Measurements from ENCODE around the gene KRT36.

Gene KRT36

GRCh38 chr17:41500131-41500911 is 10.6 kb upstream of the KRT36 start:
- DNase-seq, result peak; percentile 57

GRCh38 chr17:41499714-41500113 is 10.0 kb upstream of the KRT36 start:
- DNase-seq, result no peak

GRCh38 chr17:41498276-41498675 is 8.6 kb upstream of the KRT36 start:
- DNase-seq, result no peak

GRCh38 chr17:41496803-41497484 is 7.2 kb upstream of the KRT36 start:
- DNase-seq, result peak; percentile 78

DNA sequence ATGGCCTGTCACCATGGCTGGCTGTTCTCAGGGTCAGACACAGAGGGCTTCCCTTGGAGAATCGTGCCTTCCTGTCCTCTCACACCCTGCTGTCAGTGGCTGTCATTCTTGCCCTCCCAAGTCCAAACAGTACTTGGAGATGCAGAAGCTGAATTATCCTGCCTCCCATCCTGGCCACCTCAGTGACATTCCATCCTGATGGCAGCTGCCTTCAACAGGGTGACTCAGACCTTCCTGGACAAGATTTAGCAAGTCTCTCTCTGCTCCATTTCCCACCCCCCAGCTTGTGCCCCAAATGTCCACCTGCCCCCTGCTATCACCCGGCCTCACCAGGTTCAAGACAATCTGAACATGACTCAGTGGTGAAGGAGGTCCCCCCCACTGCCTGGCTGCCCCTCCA is 4.8 kb upstream of the KRT36 start:
- peak; percentile 29 for DNase-seq

GRCh38 chr17:41492771-41493170 is 3.1 kb upstream of the KRT36 start:
- DNase-seq, result peak; percentile 37

DNA sequence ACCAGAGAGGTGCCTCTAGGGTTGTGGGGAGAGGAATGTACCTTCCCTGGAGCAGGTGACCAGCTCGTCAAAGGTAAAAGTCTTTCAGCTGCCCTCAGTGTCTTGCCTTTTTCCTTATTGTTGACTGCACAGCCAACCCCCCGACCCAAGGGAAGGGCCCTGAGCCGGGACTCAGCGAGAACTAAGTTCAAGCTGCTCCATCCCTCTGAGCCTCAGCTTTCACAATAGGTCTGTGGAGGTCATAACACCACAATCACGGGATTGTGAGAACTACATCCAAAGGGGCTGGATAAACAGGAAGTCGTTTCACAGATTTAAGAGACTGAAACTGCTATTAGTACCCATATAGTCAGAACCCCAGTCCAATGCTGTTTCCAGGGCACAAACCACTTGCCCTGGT is 2.6 kb upstream of the KRT36 start:
- DNase-seq, result no peak

DNA sequence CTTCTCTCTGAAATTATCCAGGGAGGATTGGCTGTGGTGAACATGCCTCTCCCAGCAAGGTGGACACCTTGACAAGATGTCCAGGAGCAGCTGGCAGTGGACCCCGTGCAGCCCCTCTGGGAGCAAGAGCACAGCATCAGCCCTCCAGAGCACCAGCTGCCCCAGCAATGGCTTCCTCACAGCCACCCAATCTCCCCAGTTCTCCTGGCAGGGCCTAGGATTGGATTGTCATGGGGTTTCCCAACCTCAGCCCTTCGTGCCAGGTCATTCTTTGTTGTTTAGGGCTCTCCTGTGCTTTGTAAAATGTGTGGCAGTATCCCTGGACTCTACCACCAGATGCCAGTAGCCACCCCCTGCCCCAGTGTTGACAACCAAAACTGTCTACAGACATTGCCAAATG is 1.8 kb upstream of the KRT36 start:
- DNase-seq, result no peak

- no peak for DNase-seq
These were observed 585 bp upstream of the KRT36 start for GRCh38 chr17:41490000-41490990.

DNA sequence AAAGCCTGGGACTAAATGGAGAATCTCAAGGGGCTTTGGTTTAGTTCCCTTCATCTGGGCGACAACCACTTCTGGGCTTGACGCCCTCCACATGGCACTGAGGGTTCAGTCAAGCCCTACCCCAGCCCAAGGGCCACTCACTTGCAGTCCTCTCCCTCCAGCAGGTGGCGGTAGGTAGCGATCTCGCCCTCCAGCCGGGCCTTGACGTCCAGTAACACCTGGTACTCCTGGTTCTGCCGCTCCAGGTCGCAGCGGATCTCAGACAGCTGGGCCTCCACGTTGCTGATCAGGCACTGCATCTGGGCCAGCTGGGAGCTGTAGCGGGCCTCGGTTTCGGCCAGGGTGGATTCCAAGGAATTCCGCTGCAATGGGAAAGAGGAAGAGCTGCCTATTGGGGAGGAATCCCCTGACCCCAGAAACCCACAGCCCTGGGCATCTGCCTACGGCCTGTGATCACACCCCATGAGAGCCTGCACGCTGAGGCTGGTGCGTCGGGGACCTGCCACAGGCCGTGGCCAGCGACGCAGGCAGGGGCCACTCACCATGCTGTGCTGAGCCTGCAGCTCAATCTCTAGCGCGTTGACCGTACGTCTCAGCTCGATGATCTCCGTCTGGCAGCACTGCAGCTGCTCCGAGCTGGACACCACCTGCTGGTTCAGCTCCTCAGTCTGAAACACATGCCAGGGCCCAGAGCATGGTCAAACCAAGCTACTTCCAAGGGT is 2.7 kb downstream of the KRT36 start:
- DNase-seq, result no peak

- DNase-seq, result no peak
These were observed 3.4 kb downstream of the KRT36 start for GRCh38 chr17:41486316-41486715.

DNA sequence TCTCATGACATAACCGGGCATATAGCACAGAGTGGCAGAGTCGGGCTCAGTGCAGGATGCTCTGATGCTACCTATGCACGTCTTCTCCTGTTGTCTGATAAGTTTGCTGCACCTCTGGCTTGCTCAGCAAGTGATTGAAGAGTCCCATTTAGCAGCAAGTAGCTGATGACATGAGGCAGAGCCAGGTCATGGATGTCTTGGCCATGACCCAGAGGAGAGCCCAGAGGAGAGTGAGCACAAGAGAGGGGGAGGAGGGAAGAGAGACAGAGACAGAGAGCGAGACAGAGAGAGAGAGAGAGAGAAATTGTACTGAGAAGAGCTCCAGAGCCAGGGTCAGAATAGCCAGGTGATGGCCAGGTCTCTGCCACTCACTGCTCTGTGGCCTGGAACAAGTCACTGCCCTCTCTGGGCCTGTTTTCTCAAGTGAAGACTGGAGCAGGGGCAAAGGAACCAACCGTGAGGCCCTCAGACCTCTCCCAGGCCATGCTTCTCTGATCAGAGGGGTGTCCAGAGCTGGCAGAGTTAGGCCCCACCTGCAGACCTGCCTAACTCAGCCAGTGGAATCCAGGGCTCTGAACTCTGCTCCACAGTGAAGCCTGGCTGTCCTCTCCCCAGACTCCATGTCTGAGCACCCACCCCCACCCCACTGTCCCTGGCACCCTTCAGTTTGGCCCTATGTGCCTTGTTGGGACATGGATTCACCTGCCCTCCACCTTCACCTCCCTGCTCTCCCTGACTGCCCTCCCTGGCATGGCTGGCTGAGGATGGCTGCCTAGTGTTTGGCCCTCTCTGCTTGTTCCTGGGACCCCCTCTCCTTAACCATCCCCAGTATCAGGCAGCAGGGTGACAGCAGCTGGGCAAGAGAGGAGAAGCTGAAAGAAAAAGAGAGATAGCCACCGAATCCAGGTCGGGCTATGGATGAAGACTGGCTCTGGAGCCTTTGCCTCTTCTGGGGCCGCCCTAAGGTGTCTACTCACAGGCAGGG is 4.5 kb downstream of the KRT36 start:
- no peak for DNase-seq

DNA sequence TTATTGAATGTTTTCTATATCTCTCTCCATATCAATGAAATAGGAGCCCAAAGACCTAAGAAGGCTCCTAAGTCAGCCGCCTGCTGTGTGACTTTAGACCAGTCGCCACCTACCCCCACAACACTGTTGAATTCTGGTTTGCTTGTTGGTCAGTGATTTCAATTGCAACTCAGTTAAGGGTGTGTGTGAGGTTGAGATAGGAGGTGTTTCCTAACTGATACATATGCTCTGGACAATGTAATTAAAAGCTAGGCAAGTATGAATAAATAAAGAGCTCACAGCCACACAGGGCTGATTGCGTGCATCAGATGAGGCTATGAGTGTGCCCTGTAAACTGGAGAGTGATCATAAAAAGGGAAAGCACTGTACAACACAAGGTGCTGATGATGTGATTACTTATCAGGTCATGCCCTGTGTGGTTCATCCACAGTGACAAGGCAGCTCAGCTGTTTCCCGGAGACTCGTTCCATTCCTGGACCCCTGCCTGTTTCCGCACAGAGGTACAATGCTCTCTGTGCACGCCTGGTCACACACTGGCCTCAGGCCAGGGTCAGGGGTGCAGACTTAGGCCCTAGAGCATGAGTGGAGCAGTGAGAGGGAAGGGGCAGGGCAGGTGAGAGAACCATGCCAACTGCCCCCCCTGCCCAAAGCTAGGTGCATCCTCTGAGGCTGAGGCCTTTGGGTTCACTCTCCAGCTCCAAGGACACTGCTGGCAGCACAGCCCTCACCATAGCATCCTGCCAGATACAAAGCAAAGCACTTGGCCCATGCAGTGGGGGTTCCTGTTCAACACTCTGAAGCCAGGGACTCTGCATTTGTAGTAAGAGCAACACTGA is 5.5 kb downstream of the KRT36 start:
- no peak for DNase-seq

GRCh38 chr17:41483531-41483930 is 6.2 kb downstream of the KRT36 start:
- no peak for DNase-seq

DNA sequence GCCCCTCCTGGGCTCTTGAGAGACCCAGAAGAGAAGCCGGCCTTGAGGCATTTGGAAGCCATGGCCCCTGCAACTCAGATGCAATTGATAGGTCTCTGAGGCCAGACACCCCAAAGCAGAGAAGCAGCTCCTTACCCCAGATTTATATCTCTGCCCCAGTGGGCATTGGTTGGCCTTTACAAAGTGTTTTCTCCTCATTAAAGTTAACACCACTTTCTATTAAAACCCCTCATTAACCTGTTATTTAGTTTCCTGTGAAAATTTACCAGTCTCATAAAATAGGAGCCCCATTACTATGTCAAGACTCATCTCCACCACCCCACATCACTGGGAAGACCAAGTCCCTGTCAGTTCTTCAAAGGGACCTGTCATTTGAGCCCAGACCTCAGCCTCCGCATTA is 8.7 kb downstream of the KRT36 start, which contains the start of gene KRT35:
Gene KRT35, minus strand, starts transcription at position 116 of the 400 bp plus-strand sequence. Its CDS starts 54 bp downstream, at position 62.
- no peak for DNase-seq

GRCh38 chr17:41480581-41480980 is 9.1 kb downstream of the KRT36 start:
- DNase-seq, result no peak

- DNase-seq, result no peak
These were observed 9.6 kb downstream of the KRT36 start for GRCh38 chr17:41480136-41480535.

DNA sequence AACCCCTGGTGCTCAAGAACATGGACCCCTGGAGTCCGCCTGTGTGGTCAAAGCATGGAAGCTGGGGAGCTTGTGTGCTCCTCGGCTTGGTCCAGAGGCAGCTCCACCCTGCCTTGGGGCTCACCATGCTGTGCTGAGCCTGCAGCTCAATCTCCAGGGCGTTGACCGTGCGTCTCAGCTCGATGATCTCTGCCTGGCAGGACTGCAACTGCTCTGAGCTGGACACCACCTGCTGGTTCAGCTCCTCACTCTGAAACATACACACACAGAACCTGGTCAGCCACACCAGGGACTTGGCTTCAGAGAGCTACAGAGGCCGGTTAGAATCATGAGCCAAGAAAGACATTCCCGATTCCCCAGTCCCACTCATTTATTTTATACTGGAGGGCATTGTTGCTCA is 11.5 kb downstream of the KRT36 start:
- DNase-seq, result no peak

- no peak for DNase-seq
These were observed 12.6 kb downstream of the KRT36 start for GRCh38 chr17:41476866-41477815.

Data from fibroblast of upper back skin (primary cell).